Measurements from ENCODE around the gene NFATC4.
"Not testable (repeated sequence)": the region's sequence is repeated elsewhere in the genome, so short reads cannot be mapped to it uniquely, and the experiment has no call there.

Gene NFATC4

DNA sequence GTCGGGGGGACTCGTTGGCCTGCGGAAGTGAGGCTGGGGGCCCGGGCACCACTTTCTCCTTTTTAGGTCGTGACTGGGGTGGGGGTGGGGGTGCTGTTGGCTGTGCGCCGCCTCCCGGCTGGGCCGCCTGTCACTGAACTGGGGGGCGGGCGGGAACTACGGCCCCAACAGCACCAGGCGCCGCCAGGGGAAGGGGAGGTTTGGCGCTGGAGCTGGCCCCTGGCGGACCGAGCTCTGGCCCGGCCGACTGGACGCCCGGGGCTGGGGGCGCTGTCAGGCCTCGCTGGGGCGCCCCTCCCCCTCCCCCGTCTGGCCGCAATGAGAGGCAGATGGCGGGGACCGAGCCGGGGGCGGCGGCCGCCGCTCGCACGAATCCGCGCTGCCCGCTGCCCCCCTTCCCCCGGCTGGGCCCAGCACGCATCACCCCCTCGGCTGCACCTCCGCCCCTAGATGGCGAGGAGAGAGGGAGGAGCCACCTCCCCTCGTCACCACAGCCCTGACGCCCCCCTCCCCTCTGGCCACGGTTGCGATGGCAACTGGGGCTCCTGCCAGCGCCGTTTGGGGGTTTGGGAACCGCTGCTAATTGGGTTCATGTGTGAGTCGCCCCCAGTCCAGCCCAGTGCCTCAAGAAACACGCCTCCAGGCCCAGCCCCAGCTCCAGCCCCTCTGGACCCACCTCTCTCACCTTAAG lies 723 bp downstream of the NFATC4 start:
- DNase-seq: peak; percentile 95

DNA sequence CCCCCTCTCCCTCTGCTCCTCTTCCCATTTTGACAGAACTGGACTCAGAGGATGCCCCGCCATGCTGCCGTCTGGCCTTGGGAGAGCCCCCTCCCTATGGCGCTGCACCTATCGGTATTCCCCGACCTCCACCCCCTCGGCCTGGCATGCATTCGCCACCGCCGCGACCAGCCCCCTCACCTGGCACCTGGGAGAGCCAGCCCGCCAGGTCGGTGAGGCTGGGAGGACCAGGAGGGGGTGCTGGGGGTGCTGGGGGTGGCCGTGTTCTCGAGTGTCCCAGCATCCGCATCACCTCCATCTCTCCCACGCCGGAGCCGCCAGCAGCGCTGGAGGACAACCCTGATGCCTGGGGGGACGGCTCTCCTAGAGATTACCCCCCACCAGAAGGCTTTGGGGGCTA lies 1.5 kb downstream of the NFATC4 start:
- no peak for DNase-seq

DNA sequence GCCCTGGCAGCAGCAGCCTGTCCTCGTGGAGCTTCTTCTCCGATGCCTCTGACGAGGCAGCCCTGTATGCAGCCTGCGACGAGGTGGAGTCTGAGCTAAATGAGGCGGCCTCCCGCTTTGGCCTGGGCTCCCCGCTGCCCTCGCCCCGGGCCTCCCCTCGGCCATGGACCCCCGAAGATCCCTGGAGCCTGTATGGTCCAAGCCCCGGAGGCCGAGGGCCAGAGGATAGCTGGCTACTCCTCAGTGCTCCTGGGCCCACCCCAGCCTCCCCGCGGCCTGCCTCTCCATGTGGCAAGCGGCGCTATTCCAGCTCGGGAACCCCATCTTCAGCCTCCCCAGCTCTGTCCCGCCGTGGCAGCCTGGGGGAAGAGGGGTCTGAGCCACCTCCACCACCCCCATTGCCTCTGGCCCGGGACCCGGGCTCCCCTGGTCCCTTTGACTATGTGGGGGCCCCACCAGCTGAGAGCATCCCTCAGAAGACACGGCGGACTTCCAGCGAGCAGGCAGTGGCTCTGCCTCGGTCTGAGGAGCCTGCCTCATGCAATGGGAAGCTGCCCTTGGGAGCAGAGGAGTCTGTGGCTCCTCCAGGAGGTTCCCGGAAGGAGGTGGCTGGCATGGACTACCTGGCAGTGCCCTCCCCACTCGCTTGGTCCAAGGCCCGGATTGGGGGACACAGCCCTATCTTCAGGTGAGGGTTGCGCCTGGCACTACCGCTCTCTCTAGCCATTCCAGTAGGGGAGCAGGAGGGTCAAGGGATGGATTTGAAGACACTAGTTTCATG lies 2.1 kb downstream of the NFATC4 start:
- no peak for DNase-seq

DNA sequence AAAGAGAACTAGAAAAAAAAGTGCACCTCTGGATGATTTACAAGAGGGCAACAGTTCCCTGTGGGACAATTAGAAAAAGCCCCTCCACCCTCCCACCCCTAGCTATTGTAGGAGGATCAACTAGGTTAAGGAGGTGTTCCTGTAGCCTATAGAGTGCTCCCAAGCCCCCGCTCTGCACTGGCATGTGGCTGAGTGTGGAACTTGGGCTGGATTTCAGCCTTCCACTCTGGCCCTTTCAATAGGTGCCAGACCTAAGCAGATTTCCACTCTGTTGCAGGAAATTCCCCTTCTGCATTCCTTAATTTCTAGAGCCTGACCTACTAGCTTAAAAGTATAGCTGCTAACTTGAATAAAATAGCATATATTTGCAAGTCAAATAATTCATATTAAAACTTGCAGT lies 2.8 kb downstream of the NFATC4 start:
- DNase-seq: no peak

DNA sequence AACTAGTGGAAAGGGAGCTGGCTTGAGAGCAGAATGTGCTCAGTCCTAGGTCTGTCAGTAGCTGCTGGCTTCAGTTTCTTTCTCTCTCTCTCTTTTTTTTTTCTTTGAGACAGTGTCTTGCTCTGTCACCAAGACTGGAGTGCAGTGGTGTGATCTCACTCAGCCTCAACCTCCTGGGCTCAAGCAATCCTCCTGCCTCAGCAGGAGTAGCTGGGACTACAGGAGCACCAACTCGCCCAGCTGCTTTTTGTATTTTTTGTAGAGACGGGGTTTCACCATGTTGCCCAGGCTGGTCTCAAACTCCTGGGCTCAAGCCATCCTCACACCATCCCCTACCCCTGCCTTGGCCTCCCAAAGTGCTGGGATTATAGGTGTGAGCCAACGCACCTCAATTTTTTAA lies 3.6 kb downstream of the NFATC4 start:
- DNase-seq: not testable (repeated sequence)

DNA sequence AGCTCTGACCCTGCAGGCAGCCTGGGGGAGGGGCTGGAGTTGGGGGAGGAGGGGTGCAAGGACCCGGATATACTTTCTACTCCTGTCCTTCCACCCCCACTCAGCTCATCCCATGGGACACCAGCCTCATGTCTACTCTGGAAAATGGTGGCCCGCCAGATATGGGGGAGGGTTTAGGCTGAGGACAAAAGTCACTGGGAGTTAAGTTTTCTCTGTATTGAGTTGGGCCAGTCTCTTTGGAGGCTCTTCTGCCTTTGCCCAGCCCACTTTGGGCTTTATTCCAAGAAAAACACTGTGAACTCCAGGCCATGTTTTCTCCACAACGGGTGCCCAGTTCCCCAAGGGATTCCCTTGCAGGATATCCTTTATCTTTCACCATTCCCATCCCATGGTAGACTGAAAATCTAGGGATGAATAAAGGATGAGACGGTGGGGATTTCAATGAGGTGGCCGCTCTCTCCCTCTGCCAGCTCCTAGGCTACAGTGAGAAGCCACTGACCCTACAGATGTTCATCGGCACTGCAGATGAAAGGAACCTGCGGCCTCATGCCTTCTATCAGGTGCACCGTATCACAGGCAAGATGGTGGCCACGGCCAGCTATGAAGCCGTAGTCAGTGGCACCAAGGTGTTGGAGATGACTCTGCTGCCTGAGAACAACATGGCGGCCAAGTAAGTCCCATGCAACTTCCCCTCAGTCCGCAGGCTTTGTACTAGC lies 4.9 kb downstream of the NFATC4 start:
- DNase-seq: no peak

DNA sequence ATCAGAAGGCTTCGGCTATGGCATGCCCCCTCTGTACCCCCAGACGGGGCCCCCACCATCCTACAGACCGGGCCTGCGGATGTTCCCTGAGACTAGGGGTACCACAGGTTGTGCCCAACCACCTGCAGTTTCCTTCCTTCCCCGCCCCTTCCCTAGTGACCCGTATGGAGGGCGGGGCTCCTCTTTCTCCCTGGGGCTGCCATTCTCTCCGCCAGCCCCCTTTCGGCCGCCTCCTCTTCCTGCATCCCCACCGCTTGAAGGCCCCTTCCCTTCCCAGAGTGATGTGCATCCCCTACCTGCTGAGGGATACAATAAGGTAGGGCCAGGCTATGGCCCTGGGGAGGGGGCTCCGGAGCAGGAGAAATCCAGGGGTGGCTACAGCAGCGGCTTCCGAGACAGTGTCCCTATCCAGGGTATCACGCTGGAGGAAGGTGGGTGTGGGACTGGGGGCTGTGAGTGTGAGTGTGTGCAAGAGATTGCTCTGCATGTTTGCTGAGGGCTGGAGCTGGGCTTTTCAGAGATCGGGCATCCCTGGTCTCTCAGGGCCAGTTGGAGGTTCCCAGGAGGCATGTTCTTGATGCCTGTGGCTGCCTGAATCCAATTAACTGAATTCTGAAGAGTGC lies 8.6 kb downstream of the NFATC4 start:
- DNase-seq: no peak

DNA sequence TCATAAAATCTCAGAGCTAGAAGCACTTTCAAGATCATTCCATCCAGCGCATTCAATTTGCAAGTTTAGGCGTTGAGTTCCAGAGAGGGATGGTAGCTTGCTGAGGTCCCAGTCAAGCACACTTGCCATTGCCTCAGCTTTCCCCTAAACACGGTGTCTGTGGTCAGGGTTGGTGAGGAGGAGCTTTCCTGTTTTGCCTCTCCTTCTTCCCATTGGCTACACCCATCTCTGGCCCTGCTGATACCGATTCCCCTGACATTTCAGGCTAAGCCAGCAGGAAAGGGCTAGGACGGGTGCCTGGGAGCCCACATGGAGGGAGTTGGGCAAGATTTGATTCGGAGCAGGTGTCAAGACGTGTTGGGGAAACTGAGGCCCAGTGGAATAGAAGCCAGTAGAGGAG lies 9.1 kb downstream of the NFATC4 start:
- DNase-seq: no peak

DNA sequence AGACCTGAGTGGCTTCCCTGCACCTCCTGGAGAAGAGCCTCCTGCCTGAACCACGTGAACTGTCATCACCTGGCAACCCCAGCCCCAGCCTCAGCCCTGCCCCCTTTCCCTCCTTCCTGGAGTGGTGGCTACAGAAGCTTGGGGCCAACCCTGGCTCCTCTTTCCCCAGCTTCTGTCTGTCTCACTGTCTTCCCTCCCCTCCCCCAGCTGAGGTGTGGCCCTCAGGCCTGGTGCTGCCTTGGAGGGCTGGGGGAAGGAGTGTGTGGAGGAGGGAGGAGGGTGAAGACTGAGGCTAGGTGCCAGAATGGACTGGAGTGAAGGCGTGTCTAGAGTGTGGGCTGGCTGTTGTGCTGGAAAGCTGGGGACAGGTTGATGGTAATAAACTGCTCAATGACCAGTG lies 9.7 kb downstream of the NFATC4 start:
- DNase-seq: no peak

DNA sequence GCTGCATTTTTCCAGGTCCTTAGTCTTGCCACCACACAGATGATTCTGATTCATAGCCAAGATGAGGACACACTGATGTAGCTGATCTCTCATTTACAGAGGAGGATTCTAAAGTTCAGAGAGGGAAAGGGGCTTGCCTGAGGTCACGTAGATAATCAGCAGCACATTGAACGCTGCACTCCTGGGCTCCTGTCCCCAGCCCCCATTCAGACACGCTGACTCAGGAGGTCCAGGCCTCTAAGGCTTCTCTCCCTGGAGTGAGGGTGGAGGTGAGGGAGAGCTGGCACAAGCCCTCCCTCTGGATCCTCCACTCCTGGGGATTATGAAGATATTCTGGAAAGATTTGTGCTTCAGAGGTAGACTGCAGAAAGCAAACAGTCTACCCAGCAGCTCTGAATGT lies 10.3 kb downstream of the NFATC4 start:
- DNase-seq: no peak

DNA sequence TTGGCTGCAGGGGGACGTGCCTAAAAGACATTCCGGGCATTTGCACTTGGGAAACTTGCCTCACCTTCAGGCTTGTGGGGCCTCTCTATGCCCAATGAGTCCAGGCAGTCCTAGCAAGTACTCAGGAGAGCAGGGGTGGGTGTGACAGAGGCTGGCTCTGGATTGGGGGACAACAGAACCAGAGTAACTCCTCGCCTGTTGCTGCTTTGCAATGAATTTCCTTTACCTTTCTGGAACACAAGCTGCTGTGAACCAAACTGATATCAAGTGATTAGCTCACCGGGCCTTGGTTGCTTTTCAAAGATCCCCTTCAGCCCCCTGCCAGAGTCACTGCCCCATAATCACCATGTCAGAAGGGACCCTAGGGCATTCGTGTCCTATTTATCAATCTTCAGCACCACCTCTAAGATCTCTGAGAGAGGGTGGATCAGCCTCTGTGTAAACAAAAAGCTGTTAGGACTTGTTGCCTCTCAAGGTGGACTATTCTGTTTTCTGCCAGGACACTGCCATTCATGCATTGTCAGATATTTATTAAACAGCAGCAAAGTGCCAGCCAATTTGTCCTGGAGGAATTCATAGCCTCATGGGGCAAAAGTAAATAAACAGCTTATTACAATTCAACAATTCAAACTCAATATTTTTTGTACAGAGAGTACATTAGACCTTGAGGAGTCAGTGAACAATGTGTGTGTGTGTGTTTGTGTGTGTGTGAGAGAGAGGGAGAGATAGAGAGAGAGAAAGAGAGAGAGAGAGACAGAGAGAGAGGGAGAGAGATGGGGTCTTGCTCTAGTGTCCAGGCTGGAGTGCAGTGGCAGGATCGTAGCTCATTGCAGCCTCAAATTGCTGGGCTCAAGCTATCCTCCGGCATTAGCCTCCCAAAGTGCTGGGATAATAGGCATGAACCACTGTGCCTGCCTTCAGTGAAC lies 11.3 kb downstream of the NFATC4 start:
- no peak for DNase-seq

DNA sequence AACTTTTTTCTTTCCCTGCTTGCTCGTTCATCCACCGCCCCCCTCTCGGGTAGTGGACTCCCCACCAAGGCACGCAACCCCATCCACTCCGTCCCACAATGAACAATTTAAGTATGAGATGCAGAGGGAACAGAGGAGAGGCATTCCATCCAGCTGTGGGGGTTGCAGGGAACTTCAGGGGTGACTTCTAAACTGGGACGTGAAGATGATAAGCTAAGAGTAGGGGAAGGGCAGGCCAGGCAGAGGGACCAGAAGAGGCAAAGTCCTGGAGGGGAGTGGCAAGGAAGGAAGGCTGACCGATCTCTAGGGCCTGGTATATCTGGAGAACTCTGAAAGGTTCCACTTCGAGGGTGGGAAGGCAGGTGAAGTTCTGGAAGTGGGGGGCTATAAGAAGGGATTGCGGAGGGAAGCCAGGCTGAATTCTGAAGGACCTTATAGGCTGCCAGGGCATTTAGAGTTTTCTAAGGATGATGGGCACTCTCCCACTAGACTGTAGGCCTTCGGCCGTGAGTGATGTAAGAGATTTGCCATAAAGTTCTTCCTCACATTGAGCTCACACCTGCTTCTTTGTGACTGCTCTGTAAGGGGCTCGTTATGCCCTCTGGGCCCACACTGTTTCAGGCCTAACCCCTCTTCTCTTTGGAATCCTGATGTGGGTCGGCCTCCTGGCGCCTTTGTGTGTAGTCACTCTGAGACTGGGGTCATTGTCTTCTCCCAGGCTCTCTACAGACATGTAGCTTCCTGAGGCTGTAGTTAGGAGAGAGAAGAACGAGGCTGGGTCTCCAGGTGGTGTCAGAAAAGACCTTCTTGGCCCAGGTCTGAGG lies 12.1 kb downstream of the NFATC4 start:
- no peak for DNase-seq

DNA sequence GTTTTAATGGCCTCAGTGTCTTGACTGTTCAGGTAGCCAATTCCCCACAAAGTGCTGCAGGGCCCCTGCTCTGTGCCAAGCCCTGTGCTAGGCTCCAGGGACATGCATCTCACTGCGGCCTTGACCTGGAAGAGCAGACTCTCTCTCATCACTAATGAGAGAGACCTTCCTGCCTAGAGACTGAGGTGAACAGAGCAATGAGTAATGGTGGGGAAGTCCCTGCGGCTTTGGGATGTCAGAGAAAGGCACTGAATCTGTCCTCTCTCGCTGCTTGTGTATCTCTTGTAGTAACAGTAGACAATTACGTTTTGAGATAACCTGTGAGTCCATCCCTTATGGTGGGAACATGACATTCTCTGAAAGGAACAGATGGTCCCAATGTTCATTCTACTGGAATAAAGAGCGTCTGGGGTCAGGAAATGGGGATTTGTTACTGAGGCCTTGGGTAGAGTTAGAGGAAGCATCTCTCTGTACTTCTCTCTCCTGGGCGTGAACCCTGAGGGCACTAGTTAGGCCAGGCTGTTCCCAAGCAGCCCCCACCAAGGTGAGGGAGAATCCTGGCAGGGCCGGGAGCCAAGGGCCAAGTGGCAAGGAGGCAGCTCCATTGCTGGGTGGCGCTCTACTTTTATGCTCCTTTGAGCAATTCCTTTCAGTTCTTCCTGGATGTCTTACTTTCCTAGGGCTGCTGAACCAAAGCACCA lies 13.5 kb downstream of the NFATC4 start:
- peak; percentile 66 for DNase-seq

DNA sequence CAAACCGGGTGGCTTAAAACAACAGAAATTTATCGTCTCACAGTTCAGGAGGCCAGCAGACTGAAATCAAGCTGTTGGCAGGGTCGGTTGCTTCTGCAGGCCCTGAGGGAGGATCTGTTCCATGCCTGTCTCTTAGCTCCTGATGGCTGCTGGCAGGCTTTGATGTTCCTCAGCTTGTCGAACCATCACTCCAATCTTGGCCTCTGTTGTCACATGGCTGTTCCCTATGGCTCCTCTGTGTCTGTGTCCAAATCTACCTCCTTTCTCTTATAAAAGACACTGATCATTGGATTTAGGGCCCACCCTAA lies 14.0 kb downstream of the NFATC4 start:
- no peak for DNase-seq

DNA sequence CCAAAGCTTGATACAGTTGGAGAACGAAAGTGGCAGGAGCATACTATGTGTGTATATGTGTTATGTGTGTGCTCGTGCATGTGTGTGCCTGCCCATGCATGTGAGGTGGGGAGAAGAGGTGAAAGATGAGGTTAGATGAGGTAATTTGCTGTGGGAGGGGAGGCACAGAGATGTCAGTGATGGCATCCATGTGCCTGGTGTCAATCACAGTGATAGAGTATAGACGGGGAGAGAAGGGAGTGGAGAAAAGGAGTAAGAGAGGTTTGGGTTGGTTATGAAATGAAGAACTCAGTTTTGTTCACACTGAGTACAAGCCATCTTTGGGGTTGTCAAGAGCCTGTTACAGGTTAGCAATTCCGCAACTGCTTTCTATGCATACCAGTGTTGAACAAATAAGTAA lies 16.2 kb downstream of the NFATC4 start:
- no peak for DNase-seq

DNA sequence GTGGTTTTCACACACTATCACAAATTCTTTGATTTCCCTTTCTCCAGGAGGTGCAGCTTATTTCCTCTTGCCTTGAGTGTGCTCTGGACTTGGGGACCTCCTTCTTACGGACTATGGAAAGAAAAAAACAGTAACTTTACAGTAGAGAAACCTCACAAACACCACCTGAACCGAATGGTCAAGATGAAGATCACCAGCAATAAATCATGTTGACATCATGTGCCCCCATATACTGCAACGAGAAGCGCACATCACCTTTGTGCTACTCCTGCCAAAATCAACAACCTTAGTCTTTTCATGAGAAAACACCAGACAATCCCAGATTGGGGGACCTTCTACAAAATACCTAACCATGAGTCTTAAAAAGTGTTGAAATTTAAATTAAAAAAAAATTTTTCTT lies 17.5 kb downstream of the NFATC4 start:
- no peak for DNase-seq

DNA sequence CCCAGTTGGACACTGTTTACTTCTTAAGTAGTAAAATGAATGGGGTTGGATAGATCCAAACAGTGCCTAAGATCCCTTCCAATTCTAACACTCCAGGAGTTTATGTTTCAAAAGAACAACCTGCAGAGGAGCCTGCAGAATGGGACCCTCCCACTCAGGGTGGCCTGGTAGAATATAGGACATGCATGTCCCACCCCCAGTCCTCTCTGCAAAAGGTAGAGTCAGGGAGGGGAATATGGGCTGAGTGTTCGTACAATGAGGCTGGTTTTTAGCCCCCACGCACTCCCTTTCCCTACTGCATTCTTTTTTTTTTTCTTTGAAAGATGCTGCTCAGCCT lies 19.0 kb downstream of the NFATC4 start:
- DNase-seq: no peak

DNA sequence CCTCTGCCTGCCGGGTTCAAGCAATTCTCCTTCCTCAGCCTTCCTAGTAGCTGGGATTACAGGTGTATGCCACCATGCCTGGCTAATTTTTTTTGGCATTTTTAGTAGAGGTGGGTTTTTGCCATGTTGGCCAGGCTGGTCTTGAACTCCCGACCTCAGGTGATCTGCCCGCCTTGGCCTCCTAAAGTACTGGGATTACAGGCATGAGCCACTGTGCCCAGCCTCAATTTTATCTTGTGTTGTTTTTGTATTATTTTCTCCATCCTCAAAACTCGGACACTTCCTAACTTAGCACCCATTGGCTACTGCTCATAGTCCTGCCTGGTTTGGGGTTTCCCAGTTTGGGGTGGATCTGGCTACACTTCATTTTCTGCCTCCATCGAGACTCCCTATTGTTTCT lies 19.6 kb downstream of the NFATC4 start:
- not testable (repeated sequence) for DNase-seq

DNA sequence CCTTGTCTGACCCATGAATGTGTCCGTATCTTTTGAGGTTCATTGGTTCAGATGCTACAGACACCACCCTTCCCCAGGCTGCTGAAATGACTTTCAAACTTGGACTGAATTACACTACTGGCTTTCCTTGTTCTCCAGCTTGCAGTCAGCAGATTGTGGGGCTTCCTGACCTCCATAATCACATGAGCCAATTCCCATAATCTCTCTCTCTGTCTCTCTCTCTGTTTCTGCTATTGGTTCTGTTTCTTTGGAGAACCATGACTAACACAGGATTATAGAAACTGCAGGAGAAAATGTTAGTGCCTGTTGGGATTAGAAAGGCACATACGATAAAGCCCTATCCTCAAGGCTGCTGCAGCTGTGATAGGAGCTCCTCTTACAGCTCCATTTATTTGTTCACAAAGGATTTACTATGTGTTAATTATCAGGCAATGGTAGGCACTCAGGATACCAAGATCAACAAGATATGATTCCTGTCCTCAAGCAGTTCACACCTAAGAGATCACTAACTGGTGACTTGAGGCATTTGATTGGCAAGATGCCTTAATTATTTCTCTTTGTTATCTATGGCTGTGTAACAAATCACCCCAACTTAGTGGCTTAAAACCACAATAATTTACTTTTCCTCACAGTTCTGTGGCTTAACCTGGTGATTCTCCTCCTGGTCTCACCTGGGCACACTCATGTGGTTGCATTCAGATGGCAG lies 20.6 kb downstream of the NFATC4 start:
- DNase-seq: no peak

DNA sequence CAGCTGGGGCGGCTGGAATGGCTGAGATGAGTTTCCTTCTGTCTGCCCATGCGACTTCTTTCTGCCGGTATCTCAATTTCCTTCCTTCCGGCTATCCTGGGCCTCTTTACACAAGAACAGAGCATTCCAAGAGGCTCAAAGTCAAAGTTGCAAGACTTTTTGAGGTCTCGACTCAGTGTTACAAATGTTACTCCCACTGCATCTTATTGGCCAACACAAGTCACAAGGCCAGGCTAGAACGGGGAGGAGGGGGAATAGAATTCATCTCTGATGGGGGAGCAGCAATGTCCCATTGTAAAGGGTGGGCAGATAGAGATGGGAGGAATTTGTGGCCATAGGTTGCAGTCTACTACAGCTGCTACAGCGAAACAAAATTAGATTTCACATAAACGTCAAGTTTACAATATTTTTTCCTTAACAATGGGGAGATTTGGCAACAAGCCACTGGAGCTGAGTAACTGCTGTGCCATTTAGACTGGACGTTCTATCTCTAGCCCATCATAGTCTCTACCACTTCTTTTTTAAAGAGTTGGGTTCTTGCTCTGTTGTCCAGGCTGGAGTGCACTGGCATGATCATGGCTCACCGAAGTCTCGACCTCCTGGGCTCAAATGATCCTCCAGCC lies 21.4 kb downstream of the NFATC4 start:
- no peak for DNase-seq
